H1 (cell line): ENCODE data around the gene PKD1. TPM values are rescaled to one million over a fixed set of nuclear protein-coding genes. Genes with fewer than 3 reads are reported as not detected.

Source experiments
- CTCF ChIA-PET: fragments of 300-600 bp; sonication (Branson Sonifier 250); formaldehyde crosslinking; loops from one replicate; lab custom pipeline; 2021; ENCODE audit not compliant: partially characterized antibody; lab: Charles Lee
- POLR2A ChIA-PET: fragments of 300-600 bp; sonication (Branson Sonifier 250); formaldehyde crosslinking; loops from one replicate; lab custom pipeline; 2021; ENCODE audit warnings: inconsistent platforms; ENCODE audit not compliant: partially characterized antibody; lab: Charles Lee
- DNase-seq, 2 experiments: peaks; one replicate each; pipeline versions ENCODE4 v3.0.0 to v3.0.0-alpha.2; 2010 to 2022; ENCODE audit warnings: low spot score in 2 of 2, low read depth in 1 of 2, mixed read lengths in 1 of 2
- FAIRE-seq: peaks from 2 replicates; lab custom pipeline; 2011; peaks lifted over from hg19 to GRCh38; lab: Jason Lieb, UNC
- H2AFZ ChIP-seq: 2 replicates; pipeline ENCODE4 v1.8.1; 2012; ENCODE audit warnings: low read length, inconsistent platforms
- H2AK5ac ChIP-seq: 2 replicates; pipeline ENCODE4 v1.6.1; 2013; ENCODE audit warnings: low read depth, low read length
- H2BK120ac ChIP-seq: replicated peaks from 2 replicates; pipeline ENCODE3; 2013; ENCODE audit warnings: low read depth, low read length, inconsistent platforms
- H2BK12ac ChIP-seq: 2 replicates; pipeline ENCODE4 v1.6.1; 2013; ENCODE audit warnings: low read depth, low read length
- H2BK15ac ChIP-seq: 2 replicates; pipeline ENCODE4 v1.6.1; 2013; ENCODE audit warnings: low read length
- H2BK20ac ChIP-seq: 2 replicates; pipeline ENCODE4 v1.6.1; 2013; ENCODE audit warnings: low read length
- H2BK5ac ChIP-seq: 2 replicates; pipeline ENCODE4 v1.6.1; 2013; ENCODE audit warnings: low read depth, low read length
- H3K14ac ChIP-seq: 2 replicates; pipeline ENCODE4 v1.6.1; 2013; ENCODE audit warnings: inconsistent platforms; ENCODE audit not compliant: insufficient read length
- H3K18ac ChIP-seq: 2 replicates; pipeline ENCODE4 v1.6.1; 2013; ENCODE audit warnings: low read length; ENCODE audit errors: extremely low read depth
- H3K23ac ChIP-seq: 2 replicates; pipeline ENCODE4 v1.6.1; 2013; ENCODE audit warnings: inconsistent platforms; ENCODE audit not compliant: insufficient read length
- H3K23me2 ChIP-seq: 2 replicates; pipeline ENCODE4 v1.6.1; 2013; ENCODE audit warnings: low read depth, low read length
- H3K27ac ChIP-seq: 2 replicates; pipeline ENCODE4 v1.6.1; 2011; ENCODE audit warnings: low read depth, low read length, inconsistent platforms
- H3K27me3 ChIP-seq, 4 experiments: replicated peaks in 1 of 4; 1 replicate in 1 of 4; 2 replicates in 3 of 4; pipeline versions ENCODE4 v1.6.1 to v1.8.1; 2011 to 2013; ENCODE audit warnings: low read length in 3 of 4, mild to moderate bottlenecking in 3 of 4, inconsistent platforms in 2 of 4, mixed read lengths in 2 of 4, moderate library complexity in 1 of 4; ENCODE audit not compliant: control insufficient read depth in 3 of 4, insufficient read depth in 3 of 4; ENCODE audit errors: extremely low read depth in 1 of 4
- H3K36me3 ChIP-seq, 4 experiments: 2 replicates each; pipeline versions ENCODE4 v1.6.1 to v1.8.1; 2011 to 2013; ENCODE audit warnings: mild to moderate bottlenecking in 4 of 4, low read length in 3 of 4, moderate library complexity in 2 of 4, control low read depth in 1 of 4, inconsistent platforms in 1 of 4; ENCODE audit not compliant: insufficient read depth in 4 of 4, control insufficient read depth in 2 of 4
- H3K4ac ChIP-seq: replicated peaks from 2 replicates; pipeline ENCODE3; 2013; ENCODE audit warnings: low read length, low read depth, mixed read lengths, inconsistent platforms; ENCODE audit not compliant: insufficient read length
- H3K4me1 ChIP-seq, 4 experiments: replicated peaks in 1 of 4; 1 replicate in 1 of 4; 2 replicates in 3 of 4; pipeline versions ENCODE4 v1.6.1 to v1.8.1; 2011 to 2013; ENCODE audit warnings: low read length in 3 of 4, inconsistent platforms in 2 of 4, mixed read lengths in 1 of 4; ENCODE audit not compliant: insufficient read depth in 4 of 4, control insufficient read depth in 3 of 4
- H3K4me2 ChIP-seq, 2 experiments: 2 replicates each; pipeline versions ENCODE4 v1.6.1 to v1.8.1; 2011 to 2013; ENCODE audit warnings: low read depth in 2 of 2, low read length in 2 of 2, control low read depth in 1 of 2, inconsistent platforms in 1 of 2, mild to moderate bottlenecking in 1 of 2; ENCODE audit not compliant: insufficient read depth in 1 of 2
- H3K4me3 ChIP-seq, 4 experiments: fragments of 200-600, 300-600 bp in 1 of 4; sonication (generic), shearing (Covaris generic), sonication (Bioruptor Twin) in 1 of 4; 2 replicates each; pipeline versions ENCODE4 v1.5.1 to v1.8.1; 2011 to 2016; ENCODE audit warnings: low read length in 4 of 4, low read depth in 3 of 4, control low read depth in 2 of 4, inconsistent platforms in 2 of 4, mild to moderate bottlenecking in 2 of 4, mixed read lengths in 1 of 4, moderate library complexity in 1 of 4; ENCODE audit not compliant: insufficient read depth in 2 of 4; ENCODE audit errors: extremely low read depth in 1 of 4
- H3K56ac ChIP-seq: replicated peaks from 2 replicates; pipeline ENCODE3; 2013; ENCODE audit warnings: low read depth, mild to moderate bottlenecking, mixed read lengths, low read length, inconsistent platforms; ENCODE audit not compliant: insufficient read length
- H3K79me1 ChIP-seq: 2 replicates; pipeline ENCODE4 v1.6.1; 2013; ENCODE audit warnings: low read depth, low read length, control low read depth
- H3K79me2 ChIP-seq, 2 experiments: 2 replicates each; pipeline versions ENCODE4 v1.6.1 to v1.8.1; 2012 to 2013; ENCODE audit warnings: low read length in 2 of 2, mild to moderate bottlenecking in 2 of 2, inconsistent platforms in 1 of 2; ENCODE audit not compliant: insufficient read depth in 2 of 2, control insufficient read depth in 1 of 2
- H3K9ac ChIP-seq, 4 experiments: replicated peaks in 1 of 4; 1 replicate in 1 of 4; 2 replicates in 3 of 4; pipeline versions ENCODE4 v1.6.1 to v1.8.1; 2011 to 2013; ENCODE audit warnings: low read depth in 3 of 4, low read length in 3 of 4, control low read depth in 2 of 4, mild to moderate bottlenecking in 2 of 4, moderate library complexity in 2 of 4, inconsistent platforms in 1 of 4; ENCODE audit errors: extremely low read depth in 1 of 4
- H3K9me3 ChIP-seq, 2 experiments: 2 replicates each; pipeline versions ENCODE4 v1.6.1 to v1.8.1; 2012 to 2013; ENCODE audit warnings: mild to moderate bottlenecking in 2 of 2, moderate library complexity in 2 of 2, control low read depth in 1 of 2, inconsistent platforms in 1 of 2, low read depth in 1 of 2, low read length in 1 of 2, mixed read lengths in 1 of 2; ENCODE audit not compliant: insufficient read depth in 2 of 2
- H4K20me1 ChIP-seq, 2 experiments: replicated peaks in 1 of 2; 2 replicates each; pipeline versions ENCODE3 to v1.8.1; 2011 to 2013; ENCODE audit warnings: inconsistent platforms in 2 of 2, low read length in 2 of 2, mild to moderate bottlenecking in 1 of 2; ENCODE audit not compliant: insufficient read depth in 2 of 2, control insufficient read depth in 1 of 2
- H4K5ac ChIP-seq: 2 replicates; pipeline ENCODE4 v1.6.1; 2013; ENCODE audit warnings: low read length, low read depth, mixed read lengths, inconsistent platforms; ENCODE audit not compliant: insufficient read length
- H4K8ac ChIP-seq: 2 replicates; pipeline ENCODE4 v1.8.0; 2013; ENCODE audit warnings: mild to moderate bottlenecking, moderate library complexity, low read length, inconsistent platforms; ENCODE audit not compliant: insufficient read depth; ENCODE audit errors: extremely low read depth
- H4K91ac ChIP-seq: replicated peaks from 2 replicates; pipeline ENCODE3; 2013; ENCODE audit warnings: low read length, mixed read lengths, inconsistent platforms; ENCODE audit not compliant: insufficient read length
- GTF2F1 ChIP-seq: IDR thresholded peaks from 2 replicates; pipeline ENCODE4 v1.6.1; 2012; ENCODE audit warnings: low read depth, low read length, improper control_type of control experiment, borderline replicate concordance
- HDAC2 ChIP-seq, 2 experiments: fragments of 300-600 bp in 1 of 2; sonication (generic) in 1 of 2; IDR thresholded peaks; 2 replicates each; pipeline ENCODE4 v1.6.1; 2011 to 2012; ENCODE audit warnings: low read depth in 2 of 2, low read length in 2 of 2, mild to moderate bottlenecking in 2 of 2, moderate library complexity in 2 of 2, borderline replicate concordance in 1 of 2, inconsistent platforms in 1 of 2
- KDM1A ChIP-seq: fragments of 200-600, 300-600 bp; sonication (generic); IDR thresholded peaks from 2 replicates; pipeline ENCODE4 v1.7.1; 2016; ENCODE audit warnings: mild to moderate bottlenecking, low read length, borderline replicate concordance
- KDM4A ChIP-seq: IDR thresholded peaks from one replicate; pipeline ENCODE4 v1.7.1; 2012; ENCODE audit warnings: low read depth, mild to moderate bottlenecking, moderate library complexity, low read length, inconsistent platforms; ENCODE audit not compliant: severe bottlenecking
- NANOG ChIP-seq: IDR thresholded peaks from 2 replicates; pipeline ENCODE4 v1.6.1; 2011; ENCODE audit warnings: low read length, low read depth, mild to moderate bottlenecking, inconsistent platforms; ENCODE audit not compliant: insufficient read depth, poor library complexity, severe bottlenecking
- RFX5 ChIP-seq: IDR thresholded peaks from 2 replicates; pipeline ENCODE4 v1.6.1; 2011; ENCODE audit warnings: low read depth, low read length, improper control_type of control experiment, borderline replicate concordance
- SRF ChIP-seq: IDR thresholded peaks from 2 replicates; pipeline ENCODE4 v1.6.1; 2011; ENCODE audit warnings: mild to moderate bottlenecking, low read depth, low read length, moderate library complexity
- TAF1 ChIP-seq: IDR thresholded peaks from 2 replicates; pipeline ENCODE4 v1.6.1; 2011; ENCODE audit warnings: mild to moderate bottlenecking, low read depth, low read length
- WGBS, 2 experiments: shearing (Covaris generic) in 1 of 2; methylation state at CpG; one replicate each; pipeline versions ENCODE4 v1.1.6 to v1.1.7; 2013 to 2015; ENCODE audit warnings: low lambda C conversion rate in 2 of 2, mixed read lengths in 2 of 2, inconsistent platforms in 1 of 2, low coverage in 1 of 2, missing lambda C conversion rate in 1 of 2; ENCODE audit not compliant: insufficient replicate concordance in 2 of 2, insufficient coverage in 1 of 2, insufficient read length in 1 of 2; ENCODE audit errors: extremely low coverage in 1 of 2, missing lambda C conversion rate in 1 of 2; 5-methylcytosine and 5-hydroxymethylcytosine counted together
- polyA plus RNA-seq, 7 experiments: library from polyadenylated mRNA; depleted of rRNA in 3 of 7; stranded (reverse) in 5 of 7; unstranded in 2 of 7; fragments of >200 nt in 5 of 7; fragments of 200-250 nt in 2 of 7; gene quantifications; 1 replicate in 5 of 7; 2 replicates in 1 of 7; 4 replicates in 1 of 7; pipeline versions ENCODE4 v1.2.1 to v1.2.3, GENCODE V29; 2011 to 2013; ENCODE audit warnings: missing spikeins in 2 of 7, mixed read lengths in 2 of 7
- total RNA-seq: library from RNA; stranded (reverse); fragmentation: NEBNext Ultra II Directional; extraction: Animal tissue kit (Norgen Biotek cat#: 25700); gene quantifications from 2 replicates; pipeline ENCODE4 v1.2.1, GENCODE V29; 2021
- TF ChIP-seq, protein P1 (sequence below): IDR thresholded peaks from 2 replicates; pipeline ENCODE4 v1.6.1; 2011; ENCODE audit warnings: low read depth, mild to moderate bottlenecking, low read length; ENCODE audit not compliant: insufficient read depth

The PKD1 gene
- total and polyA plus RNA-seq, 2 of the 8 experiments (the other 6 are each of a cell fraction or from before 2014, with no cell fraction given), result 40.6 to 52.7 TPM

DNA sequence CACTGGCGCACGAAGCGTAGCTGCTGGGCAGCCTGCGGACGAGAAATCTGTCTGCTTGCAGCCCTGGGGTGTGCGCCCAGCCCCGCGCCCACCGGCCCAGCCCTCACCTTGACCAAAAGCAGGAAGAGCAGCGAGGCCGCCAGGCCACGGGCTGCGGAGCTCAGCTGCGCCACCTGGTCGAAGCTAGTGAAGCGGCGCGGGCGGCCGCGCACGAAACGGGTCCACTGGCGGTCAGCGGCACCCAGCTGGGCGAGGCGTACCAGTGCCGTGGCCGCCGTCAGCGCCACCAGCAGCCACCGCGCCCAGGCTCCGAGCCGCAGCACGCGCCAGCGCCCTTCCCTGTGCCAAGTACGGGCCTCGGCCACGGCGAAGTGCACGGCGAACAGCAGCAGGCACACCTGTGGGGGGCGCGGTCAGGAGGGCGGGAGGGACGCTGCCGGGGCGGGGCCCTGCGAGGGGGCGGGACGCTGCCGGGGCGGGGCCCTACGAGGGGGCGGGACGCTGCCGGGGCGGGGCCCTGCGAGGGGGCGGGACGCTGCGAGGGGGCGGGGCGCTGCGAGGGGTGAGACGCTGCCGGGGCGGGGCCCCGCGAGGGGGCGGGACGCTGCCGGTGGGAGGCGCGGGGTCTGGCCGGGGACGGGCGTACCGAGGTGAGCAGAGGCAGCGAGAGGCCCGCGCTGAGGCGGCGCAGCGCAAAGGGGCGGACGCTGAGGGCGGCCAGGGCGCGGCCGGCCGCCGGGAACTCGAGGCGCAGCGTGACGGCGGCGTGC is 44.7 kb downstream of the PKD1 start:
- H2BK20ac ChIP-seq, result no peak overlapping the region
- no peaks in the 10 kb centered on the region for H3K27me3 ChIP-seq
- H3K79me2 ChIP-seq, result no peaks in the 10 kb centered on the region
- H3K9me3 ChIP-seq, result no peaks in the 10 kb centered on the region
- H3K4me2 ChIP-seq, result peak overlapping the region; percentile 46 to 96
- peaks cover 0 to 12% (median 9%) of the 10 kb centered on the region in 4 experiments; a peak in 5 of 7 replicates for H3K4me1 ChIP-seq
- H3K4ac ChIP-seq, result no peak overlapping the region
- H3K4me3 ChIP-seq, result peak overlapping the region; percentile 38 to 72 (median 45)
- FAIRE-seq (no peak), DNase-seq (peak; percentile 59 to 97)
- no peak overlapping the region for H2BK120ac ChIP-seq
- H2BK12ac ChIP-seq, result peak overlapping the region; percentile 27; the same call in 1 of the 2 replicates
- peak overlapping the region in 2 of 4 experiments; percentile 13 to 43; a peak in 2 of 7 replicates for H3K9ac ChIP-seq
- WGBS, 2 experiments, result 12% methylated on average over 42 of the region's 101 CpGs; no CpG with 5 or more reads in 1 of the 2 experiments
- peak overlapping the region; percentile 52; the same call in 1 of the 2 replicates for H2BK5ac ChIP-seq
- peaks cover 6% of the 10 kb centered on the region; the same call in 1 of the 2 replicates for H3K23me2 ChIP-seq
- peak overlapping the region; percentile 32; the same call in 1 of the 2 replicates for H3K18ac ChIP-seq
- peaks cover 8 to 19% of the 10 kb centered on the region in 2 experiments for H4K20me1 ChIP-seq
- POLR2A ChIA-PET, result interaction anchor here (0.7 to 6.9 kb wide), 18 partner anchors 11 to 147 kb away, joined by 3 to 54 read pairs (median 4); partner anchors contain the start of genes MSRB1, NTHL1, TRAF7 and TSC2
- H2AFZ ChIP-seq, result no peak overlapping the region; the same call in 1 of the 2 replicates
- no peak overlapping the region for H2BK15ac ChIP-seq
- peak overlapping the region; percentile 89 for H4K8ac ChIP-seq
- CTCF ChIA-PET, result interaction anchor here (0.5 to 3.8 kb wide), 30 partner anchors 11 to 667 kb away, joined by 3 to 25 read pairs (median 4); partner anchors contain the start of genes NHERF2, NPW, NTHL1 and PKD1
- H3K23ac ChIP-seq, result no peak overlapping the region
- no peak overlapping the region for H3K14ac ChIP-seq
- no peaks in the 10 kb centered on the region for H3K79me1 ChIP-seq
- H3K36me3 ChIP-seq, result peaks cover 0 to 23% (median 0%) of the 10 kb centered on the region in 4 experiments; a peak in 2 of 8 replicates
- no peak overlapping the region for H3K27ac ChIP-seq
- H3K56ac ChIP-seq, result no peak overlapping the region
- H4K5ac ChIP-seq, result no peak overlapping the region
- H4K91ac ChIP-seq, result peak overlapping the region; percentile 85
- no peak overlapping the region for H2AK5ac ChIP-seq
- TF ChIP-seq SRF (no peak), KDM1A (no peak), HDAC2 (IDR thresholded peaks at IDR 0.05; ENCODE audit: borderline replicate concordance in 1 of 2, low read depth in 2 of 2, low read length in 2 of 2) (no peak), GTF2F1 (no peak), TAF1 (0 out of 2 replicates have a peak, but pooled peaks have one; percentile 32), NANOG (no peak), KDM4A (peak; percentile 65), RFX5 (no peak)
- TF ChIP-seq, protein P1, sequence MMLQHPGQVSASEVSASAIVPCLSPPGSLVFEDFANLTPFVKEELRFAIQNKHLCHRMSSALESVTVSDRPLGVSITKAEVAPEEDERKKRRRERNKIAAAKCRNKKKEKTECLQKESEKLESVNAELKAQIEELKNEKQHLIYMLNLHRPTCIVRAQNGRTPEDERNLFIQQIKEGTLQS, result no peak
